Activated T-cell treated with anti-CD3 and anti-CD28 coated beads for 4 hours (primary cell): ENCODE results near the gene LARGE1.

Source experiments
- DNase-seq: peaks from one replicate; pipeline ENCODE4 v3.0.0-alpha.2; 2020

LARGE1 gene

GRCh38 chr22:33811686-33812085 is 108.6 kb downstream of the LARGE1 start:
- DNase-seq: no peak

DNA sequence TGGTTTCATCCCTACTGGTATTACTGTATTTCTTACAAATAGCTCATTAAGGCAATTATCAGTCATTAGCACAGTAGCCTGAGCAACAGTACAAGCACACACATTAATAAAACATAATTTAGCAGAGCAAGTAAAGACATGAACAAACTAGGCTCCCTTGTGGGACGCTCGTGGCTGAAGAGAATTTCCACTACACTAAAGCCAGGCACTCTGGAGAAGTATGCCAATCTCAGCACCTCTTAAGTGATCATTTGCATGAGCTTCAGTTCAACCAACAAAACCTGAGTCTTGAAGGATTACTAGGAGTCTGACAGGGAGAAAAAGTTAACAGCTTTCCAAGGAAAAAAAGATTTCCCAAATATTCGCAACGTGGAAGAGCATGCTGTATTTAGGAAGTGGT is 109.1 kb downstream of the LARGE1 start:
- DNase-seq: no peak

GRCh38 chr22:33807470-33807869 is 112.8 kb downstream of the LARGE1 start:
- no peak for DNase-seq

GRCh38 chr22:33806191-33806590 is 114.1 kb downstream of the LARGE1 start:
- no peak for DNase-seq

DNA sequence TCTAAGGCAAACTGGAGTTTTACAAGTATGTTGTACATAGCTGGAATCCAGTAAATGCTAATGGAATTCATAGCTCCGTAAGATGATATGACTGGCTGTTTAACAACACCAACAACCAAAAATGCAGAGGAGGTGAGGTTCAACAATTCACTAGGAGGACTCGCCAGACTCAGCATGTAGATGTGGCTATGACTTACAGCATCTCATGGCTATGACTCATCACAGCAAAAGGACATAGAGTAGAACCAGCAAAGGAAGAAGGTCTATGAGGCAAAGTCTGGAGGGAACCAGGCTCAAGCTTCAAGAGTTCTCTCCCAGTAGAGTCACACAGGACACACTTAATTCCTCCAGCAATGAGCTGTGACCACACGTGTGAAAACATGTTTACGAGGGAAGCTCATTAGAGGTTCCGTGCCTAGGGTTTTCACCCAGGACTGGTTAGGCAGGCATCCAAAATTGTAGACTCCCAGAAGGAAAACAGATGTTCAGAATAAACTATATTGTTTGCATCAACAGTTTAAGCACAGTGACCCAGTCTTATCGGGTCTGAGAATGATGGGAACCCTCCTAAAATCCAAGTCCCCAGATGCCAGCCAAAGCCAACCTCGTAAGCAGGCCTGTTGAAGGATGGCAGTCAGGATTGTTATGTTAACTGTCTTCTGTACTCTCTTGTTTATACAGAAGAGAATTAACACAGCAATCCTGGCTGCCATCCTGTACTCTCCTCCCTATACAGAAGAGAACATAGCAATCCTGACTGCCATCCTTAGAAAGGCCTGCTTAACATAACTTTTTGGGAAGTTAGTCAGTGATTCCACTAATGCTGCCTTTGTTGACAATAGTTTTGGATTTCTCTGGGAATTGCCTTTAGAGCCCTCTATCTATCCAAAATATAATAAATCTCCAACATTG is 116.6 kb downstream of the LARGE1 start:
- DNase-seq: no peak

- no peak for DNase-seq
Observed at GRCh38 chr22:33798401-33798800, 121.9 kb downstream of the LARGE1 start.

DNA sequence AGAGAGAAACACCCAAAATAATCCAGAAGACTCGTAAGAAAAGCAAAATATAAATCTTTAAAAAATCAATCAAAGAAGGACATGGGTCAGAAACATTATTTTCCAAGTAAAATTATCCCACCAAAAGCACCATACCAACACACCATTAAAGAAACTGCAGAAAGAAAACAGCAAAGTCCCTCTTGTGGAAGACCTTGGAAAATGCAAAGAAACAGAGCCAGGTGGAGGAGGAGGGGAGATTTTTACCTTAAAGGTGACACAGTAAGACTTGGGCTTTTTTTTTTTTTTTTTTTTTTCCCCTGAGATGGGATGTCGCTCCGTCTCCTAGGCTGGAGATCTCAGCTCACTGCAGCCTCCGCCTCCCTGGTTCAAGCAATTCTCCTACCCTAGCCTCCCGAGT is 123.8 kb downstream of the LARGE1 start:
- no peak for DNase-seq

DNA sequence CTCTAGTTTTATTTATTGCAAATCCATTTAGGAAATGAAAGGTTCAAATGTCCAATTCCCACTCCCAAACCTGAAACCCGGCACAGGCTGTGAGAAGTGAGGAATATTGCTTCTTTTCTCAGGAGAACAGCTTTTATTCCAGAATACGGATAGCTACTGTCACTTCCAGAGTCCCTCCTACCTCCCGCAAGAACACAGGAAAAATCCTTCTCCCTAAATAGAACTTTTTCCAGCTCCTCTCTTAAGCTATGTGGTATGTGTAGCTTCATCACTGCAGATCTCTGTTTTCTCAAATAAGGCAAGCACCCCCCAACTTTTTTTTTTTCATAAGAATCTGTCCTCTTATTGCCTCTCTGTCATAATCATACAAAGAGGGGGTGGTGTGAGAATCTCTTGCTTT is 126.8 kb downstream of the LARGE1 start:
- no peak for DNase-seq

GRCh38 chr22:33792832-33793231 is 127.4 kb downstream of the LARGE1 start:
- no peak for DNase-seq

- DNase-seq: no peak
Observed at GRCh38 chr22:33789690-33790253, 130.5 kb downstream of the LARGE1 start.

DNA sequence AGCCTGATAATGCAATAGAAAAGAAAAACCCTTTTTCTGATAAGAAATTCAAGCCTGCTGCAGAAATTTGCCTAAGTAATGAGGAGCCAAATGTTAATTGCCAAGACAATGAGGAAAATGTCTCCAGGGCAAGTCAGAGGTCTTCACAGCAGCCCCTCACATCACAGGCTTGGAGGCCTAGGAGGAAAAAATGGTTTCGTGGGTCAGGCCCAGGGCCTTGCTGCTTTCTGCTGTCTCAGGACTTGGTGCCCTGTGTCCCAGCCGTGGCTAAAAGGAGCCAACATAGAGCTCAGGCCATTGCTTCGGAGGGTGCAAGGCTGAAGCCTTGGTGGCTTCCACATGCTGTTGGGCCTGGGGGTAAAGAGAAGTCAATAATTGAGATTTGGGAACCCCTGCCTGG is 131.3 kb downstream of the LARGE1 start:
- DNase-seq: no peak

DNA sequence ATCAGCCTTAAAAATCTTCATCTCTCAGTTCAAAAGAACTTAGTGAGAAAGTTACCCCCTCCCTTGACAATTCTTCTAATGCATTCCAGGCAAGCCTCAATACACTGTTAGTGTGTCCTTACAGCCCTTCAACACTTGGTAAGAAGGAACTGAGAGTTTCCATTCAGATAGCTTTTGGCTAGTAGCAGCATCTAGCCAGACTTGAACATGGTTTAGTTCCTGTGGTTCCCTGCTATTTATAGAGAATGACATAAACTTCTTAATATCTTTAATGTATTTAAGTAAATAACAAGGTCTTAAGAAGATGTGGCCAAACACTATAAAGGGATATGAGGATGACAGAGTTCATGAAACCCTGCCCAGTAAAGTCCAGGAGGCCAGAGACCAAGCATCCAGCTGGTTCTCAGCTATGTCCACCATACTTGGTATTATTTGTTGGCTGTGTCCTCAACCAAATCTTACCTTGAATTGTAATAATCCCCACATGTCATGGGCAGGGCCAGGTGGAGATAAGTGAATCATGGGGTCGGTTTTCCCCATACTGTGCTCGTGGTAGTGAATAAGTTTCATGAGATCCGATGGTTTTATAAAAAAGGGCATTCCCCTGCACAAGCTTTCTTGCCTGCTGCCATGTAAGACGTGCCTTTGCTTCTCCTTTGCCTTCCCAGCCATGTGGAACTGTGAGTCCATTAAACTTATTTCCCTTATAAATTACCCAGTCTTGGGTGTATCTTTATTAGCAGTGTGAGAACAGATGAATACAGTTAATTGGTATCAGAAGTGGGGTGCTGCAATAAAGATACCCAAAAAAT is 132.4 kb downstream of the LARGE1 start:
- DNase-seq: no peak

- DNase-seq: no peak
Observed at GRCh38 chr22:33786149-33786548, 134.1 kb downstream of the LARGE1 start.

- DNase-seq: no peak
Observed at GRCh38 chr22:33785283-33785968, 134.8 kb downstream of the LARGE1 start.

DNA sequence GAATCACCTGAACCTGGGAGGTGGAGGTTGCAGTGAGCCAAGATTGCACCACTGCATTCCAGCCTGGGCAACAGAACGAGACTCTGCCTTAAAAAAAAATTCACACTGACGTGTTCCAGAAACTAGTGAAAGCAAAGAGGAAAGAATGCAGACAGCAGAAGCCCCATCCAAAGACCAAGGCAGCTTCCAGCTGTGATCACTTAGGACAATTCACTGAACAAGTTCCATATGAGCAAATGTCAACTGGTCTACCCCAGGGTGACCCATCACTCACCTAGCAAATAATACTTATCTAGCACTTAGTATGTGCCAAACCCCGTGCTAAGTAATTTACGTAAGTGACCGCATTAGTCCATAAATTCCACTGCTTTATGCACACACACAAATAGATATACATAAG is 138.9 kb downstream of the LARGE1 start:
- no peak for DNase-seq

GRCh38 chr22:33780531-33781136 is 139.6 kb downstream of the LARGE1 start:
- no peak for DNase-seq

DNA sequence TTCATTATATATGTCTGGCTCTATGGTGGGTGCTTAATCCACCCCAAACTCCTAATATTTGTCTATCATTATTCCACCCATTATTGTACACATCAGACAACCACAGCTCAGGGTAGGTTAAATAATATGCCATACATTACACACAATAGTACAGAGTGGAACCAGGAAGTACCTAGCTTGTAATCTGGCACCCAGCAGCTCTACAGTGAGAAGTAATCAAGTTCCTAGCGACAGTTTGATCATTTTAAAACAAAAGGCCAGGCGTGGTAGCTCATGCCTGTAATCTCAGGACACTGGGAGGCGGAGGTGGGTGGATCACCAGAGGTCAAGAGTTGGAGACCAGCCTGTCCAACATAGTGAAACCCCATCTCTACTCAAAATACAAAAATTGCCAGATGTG is 141.0 kb downstream of the LARGE1 start:
- DNase-seq: no peak

GRCh38 chr22:33776491-33776890 is 143.8 kb downstream of the LARGE1 start:
- no peak for DNase-seq

GRCh38 chr22:33774781-33775180 is 145.5 kb downstream of the LARGE1 start:
- DNase-seq: no peak

- no peak for DNase-seq
Observed at GRCh38 chr22:33772745-33773144, 147.5 kb downstream of the LARGE1 start.

- no peak for DNase-seq
Observed at GRCh38 chr22:33771136-33771535, 149.1 kb downstream of the LARGE1 start.

- no peak for DNase-seq
Observed at GRCh38 chr22:33770723-33771122, 149.6 kb downstream of the LARGE1 start.

DNA sequence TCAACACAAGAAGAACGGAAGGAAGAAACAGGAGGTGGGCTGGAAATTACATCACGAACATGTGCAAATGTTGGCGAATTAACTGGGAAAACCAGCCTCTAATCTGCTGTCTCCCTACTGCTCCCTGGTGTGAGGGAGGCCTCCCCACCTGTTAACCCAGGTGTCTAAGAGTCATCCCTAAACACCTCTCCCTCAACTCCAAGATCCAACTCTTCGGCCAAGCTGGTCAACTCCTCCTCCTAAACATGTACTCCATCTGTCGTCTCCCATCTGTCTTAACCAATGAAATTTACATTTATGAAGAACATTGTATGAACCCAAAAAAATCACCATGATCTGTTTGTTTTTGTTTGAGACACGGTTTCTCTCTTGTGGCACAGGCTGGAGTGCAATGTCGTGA is 154.2 kb downstream of the LARGE1 start:
- DNase-seq: no peak
